ENCODE results near the gene PMCH.
"Not testable (repeated sequence)": the region's sequence is repeated elsewhere in the genome, so short reads cannot be mapped to it uniquely, and the experiment has no call there.

The PMCH gene, protein sequence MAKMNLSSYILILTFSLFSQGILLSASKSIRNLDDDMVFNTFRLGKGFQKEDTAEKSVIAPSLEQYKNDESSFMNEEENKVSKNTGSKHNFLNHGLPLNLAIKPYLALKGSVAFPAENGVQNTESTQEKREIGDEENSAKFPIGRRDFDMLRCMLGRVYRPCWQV

DNA sequence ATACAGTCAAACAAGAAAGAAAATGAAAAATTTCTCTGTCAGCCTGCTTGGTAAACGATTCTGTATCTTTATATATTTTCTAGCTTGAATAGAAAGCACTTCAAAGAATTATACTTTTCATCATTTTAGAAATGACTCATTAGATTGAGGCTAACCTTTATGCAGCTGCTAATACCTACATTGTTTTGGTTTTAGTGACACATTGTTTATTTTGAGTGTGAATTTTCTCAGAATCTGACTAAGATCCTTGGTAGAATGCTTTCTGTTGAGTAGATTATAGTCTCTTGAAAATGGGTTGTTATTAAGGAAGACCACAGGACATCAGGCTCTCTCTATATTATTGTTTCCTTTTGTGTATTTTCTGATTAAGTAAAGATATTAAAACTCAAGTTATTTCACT, at the start of gene PMCH:
TSS of gene PMCH (minus strand) at position 45 of the 400 bp plus-strand sequence. CDS start 63 bp downstream, outside the sequence.
- no peak for DNase-seq (ENCODE audit: low read depth)
- no peak within 1 kb of the TSS for H3K4me3 ChIP-seq (ENCODE audit: low read length)

DNA sequence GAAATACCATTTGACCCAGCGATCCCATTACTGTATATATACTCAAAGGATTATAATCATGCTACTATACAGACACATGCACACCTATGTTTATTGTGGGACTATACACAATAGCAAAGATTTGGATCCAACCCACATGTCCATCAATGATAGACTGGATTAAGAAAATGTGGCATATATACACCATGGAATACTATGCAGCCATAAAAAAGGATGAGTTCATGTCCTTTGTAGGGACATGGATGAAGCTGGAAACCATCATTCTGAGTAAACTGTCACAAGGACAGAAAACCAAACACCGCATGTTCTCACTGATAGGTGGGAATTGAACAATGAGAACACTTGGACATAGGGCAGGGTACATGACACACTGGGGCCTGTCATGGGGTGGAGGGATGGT, 43.2 kb upstream of the PMCH start:
- H3K4me3 ChIP-seq (ENCODE audit: low read length); DNase-seq (ENCODE audit: low read depth): not testable (repeated sequence)

More for the DNA sequence above, at the start of gene PMCH:
- TF ChIP-seq, protein P1, sequence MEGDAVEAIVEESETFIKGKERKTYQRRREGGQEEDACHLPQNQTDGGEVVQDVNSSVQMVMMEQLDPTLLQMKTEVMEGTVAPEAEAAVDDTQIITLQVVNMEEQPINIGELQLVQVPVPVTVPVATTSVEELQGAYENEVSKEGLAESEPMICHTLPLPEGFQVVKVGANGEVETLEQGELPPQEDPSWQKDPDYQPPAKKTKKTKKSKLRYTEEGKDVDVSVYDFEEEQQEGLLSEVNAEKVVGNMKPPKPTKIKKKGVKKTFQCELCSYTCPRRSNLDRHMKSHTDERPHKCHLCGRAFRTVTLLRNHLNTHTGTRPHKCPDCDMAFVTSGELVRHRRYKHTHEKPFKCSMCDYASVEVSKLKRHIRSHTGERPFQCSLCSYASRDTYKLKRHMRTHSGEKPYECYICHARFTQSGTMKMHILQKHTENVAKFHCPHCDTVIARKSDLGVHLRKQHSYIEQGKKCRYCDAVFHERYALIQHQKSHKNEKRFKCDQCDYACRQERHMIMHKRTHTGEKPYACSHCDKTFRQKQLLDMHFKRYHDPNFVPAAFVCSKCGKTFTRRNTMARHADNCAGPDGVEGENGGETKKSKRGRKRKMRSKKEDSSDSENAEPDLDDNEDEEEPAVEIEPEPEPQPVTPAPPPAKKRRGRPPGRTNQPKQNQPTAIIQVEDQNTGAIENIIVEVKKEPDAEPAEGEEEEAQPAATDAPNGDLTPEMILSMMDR (conservative IDR thresholded peaks at IDR 0.05; ENCODE audit: low read depth, low read length): no peak

DNA sequence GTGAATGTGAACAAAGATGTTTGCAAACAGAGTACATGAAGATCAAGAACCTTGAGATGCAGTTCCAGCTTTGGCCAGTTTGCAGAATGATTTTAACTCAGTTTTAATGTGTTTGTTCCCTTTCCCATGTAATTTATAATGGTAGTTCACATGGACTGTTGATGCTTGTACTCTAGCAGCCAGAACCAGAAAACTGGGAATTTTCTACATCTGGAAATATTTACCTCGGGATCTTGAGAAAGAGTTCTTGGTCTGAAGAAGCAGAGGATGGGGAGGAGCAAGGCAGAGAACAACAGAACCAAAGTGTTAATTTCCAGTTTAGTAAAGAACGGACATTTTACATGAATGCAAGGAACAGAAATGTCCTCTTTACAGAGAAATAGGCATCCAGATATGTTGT, 37.0 kb upstream of the PMCH start:
- TF ChIP-seq, protein P1 (conservative IDR thresholded peaks at IDR 0.05; ENCODE audit: low read depth, low read length): no peak
- no peak overlapping the region for H3K4me3 ChIP-seq (ENCODE audit: low read length)
- DNase-seq (ENCODE audit: low read depth): no peak

DNA sequence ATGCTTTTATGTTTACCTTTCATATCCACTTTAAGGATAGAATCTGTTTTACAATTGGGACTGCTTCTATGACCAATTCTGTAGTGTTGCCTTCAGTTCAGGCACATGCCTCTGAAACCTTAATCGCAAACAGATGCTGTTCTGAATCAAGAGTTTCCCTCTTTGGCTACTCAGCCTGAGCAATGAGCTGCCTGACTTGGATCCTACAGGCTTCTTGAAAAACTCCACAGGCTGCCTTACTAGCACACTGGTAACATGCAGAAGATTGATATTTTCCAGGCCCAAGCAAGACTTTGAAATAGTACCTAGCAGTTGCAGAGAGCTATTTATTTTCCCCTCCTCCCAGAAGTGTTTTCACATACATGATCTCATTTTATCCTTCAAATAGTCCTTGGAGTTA, 34.8 kb upstream of the PMCH start:
- no peak for DNase-seq (ENCODE audit: low read depth)
- TF ChIP-seq, protein P1 (conservative IDR thresholded peaks at IDR 0.05; ENCODE audit: low read depth, low read length): no peak
- no peak overlapping the region for H3K4me3 ChIP-seq (ENCODE audit: low read length)

DNA sequence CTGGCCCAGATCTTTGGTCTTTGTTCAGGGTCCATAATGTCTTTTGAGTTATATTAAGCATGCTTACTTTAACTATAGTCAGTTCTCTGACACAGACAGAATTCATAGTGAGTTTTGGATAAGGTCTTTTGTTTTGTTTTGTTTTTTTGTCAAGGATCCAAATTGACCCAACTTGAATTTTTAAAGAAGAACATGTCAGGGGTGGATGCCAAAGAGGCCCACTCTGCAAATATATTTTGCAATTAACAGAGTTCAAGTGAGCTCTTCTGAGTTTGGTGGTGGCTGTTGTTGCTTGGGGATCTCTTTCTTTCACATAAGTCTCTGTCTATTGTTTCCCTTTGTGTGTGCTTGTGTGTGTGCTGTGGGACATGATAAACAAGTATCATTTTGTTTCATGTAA, 34.4 kb upstream of the PMCH start:
- no peak for DNase-seq (ENCODE audit: low read depth)

DNA sequence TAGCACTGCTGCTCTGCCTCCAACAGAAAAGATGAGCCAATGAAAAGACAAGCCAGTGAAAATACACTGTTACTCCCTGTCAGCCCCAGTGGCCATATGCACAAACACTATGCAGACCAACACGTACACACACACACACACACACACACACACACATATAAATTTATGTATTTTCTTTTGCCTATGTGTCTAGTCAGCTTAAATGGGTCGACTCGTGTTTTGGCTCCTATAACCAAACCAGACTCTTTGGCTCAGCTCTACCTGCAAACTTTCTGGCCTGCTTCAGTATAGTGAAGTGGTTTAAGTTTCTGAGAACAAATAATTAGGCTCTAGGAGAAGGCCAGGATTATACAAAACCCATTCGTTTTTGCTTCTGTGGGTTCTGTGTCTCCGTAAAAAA, 30.3 kb upstream of the PMCH start:
- H3K4me3 ChIP-seq (ENCODE audit: low read length): no peak overlapping the region
- no peak for DNase-seq (ENCODE audit: low read depth)
- TF ChIP-seq, protein P1 (conservative IDR thresholded peaks at IDR 0.05; ENCODE audit: low read depth, low read length): no peak

More for the DNA sequence above, 34.4 kb upstream of the PMCH start:
- TF ChIP-seq, protein P1 (conservative IDR thresholded peaks at IDR 0.05; ENCODE audit: low read depth, low read length): no peak
- no peak overlapping the region for H3K4me3 ChIP-seq (ENCODE audit: low read length)

DNA sequence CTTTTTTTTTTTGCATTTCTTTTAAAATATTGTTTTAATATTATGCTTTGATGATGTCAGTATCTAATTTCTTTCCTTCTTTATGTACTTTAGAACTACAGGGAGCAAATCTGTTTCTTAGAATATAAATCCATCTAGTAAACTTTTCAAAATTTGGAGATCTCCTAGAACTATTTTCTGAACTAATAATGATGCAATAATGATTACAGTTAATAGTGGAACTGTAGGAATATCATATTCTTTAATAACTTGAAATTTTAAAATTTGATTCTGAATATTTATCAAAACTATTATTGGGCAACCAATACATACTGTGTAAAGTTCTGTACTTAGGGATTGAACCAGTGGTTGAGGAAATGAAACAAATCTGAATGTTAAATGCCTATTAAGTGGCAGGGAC, 23.1 kb upstream of the PMCH start:
- no peak for DNase-seq (ENCODE audit: low read depth)
- TF ChIP-seq, protein P1 (conservative IDR thresholded peaks at IDR 0.05; ENCODE audit: low read depth, low read length): no peak
- H3K4me3 ChIP-seq (ENCODE audit: low read length): no peak overlapping the region
